ENCODE results near the gene CES1.
"Not testable (repeated sequence)": the region's sequence is repeated elsewhere in the genome, so short reads cannot be mapped to it uniquely, and the experiment has no call there.

CES1 gene

GRCh38 chr16:55782091-55782792 is 50.7 kb downstream of the CES1 start:
- not testable (repeated sequence) for DNase-seq

- not testable (repeated sequence) for DNase-seq
Observed at GRCh38 chr16:55781456-55781855, 51.4 kb downstream of the CES1 start.

- not testable (repeated sequence) for DNase-seq
Observed at GRCh38 chr16:55780095-55780407, 52.8 kb downstream of the CES1 start.

GRCh38 chr16:55779402-55780094 is 53.3 kb downstream of the CES1 start:
- DNase-seq: no peak

- no peak for DNase-seq
Observed at GRCh38 chr16:55778757-55779156, 54.1 kb downstream of the CES1 start.

GRCh38 chr16:55775857-55776256 is 57.0 kb downstream of the CES1 start:
- no peak for DNase-seq

GRCh38 chr16:55773859-55774549 is 58.9 kb downstream of the CES1 start:
- no peak for DNase-seq

GRCh38 chr16:55765161-55765560 is 67.7 kb downstream of the CES1 start:
- no peak for DNase-seq

- DNase-seq: no peak
Observed at GRCh38 chr16:55760310-55761001, 72.4 kb downstream of the CES1 start.

- not testable (repeated sequence) for DNase-seq
Observed at GRCh38 chr16:55759965-55760309, 73.0 kb downstream of the CES1 start.

GRCh38 chr16:55757595-55758527 is 75.0 kb downstream of the CES1 start:
- not testable (repeated sequence) for DNase-seq

GRCh38 chr16:55756963-55757362 is 75.9 kb downstream of the CES1 start:
- no peak for DNase-seq

- no peak for DNase-seq
Observed at GRCh38 chr16:55754056-55754455, 78.8 kb downstream of the CES1 start.

GRCh38 chr16:55753145-55753631 is 79.7 kb downstream of the CES1 start:
- not testable (repeated sequence) for DNase-seq
